Measurements from ENCODE around the gene YAP1. TPM values are rescaled to one million over a fixed set of nuclear protein-coding genes. Genes with fewer than 3 reads are reported as not detected.

YAP1 gene
- total and polyA plus RNA-seq, 2 experiments from 2014 or later, result 20.6 to 111 TPM

DNA sequence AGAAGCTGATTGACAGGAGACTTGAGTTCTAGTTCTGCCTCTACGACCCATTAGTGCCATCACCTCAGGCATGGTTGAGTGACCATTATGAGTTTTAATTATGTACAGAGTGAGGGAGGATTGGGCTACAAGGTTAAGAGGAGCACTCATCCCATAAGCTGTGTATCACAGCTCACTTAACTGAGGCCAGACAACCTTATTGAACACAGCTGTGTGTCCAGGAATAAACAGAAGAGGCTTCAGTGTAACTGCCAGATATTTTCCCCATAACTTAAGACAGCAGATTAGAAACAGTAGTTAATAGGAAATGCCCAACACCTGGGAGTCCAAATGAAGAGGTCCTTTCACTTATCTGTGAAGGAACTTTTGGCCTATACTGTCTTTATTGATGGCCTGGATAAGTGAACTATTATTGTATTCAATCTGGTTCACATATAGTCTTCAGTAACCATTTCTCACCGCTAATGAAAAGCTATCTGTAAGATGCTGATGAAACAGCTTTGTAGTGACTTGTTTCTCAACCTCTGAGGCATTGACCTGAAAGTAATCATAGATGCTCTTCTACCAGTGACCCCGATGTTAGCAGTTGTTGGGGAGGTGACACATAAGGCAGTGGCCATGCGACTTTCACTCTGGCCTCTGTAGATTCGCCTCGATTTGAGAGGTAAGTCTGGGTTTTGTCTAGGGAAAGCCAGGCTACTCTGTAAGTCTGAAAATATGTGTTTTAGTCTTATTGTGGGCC, 41.7 kb downstream of the YAP1 start:
- Histone ChIP-seq H3K27me3 (no peaks in the 10 kb centered on the region), H3K27ac (no peak overlapping the region), H3K4me2 (no peak overlapping the region), H2AFZ (no peak overlapping the region), H3K9me3 (ENCODE audit: low read depth) (no peaks in the 10 kb centered on the region), H3K36me3 (replicated peaks; ENCODE audit: insufficient read depth, low read depth) (no peaks in the 10 kb centered on the region), H4K20me1 (ENCODE audit: insufficient read depth, poor library complexity, severe bottlenecking) (peaks cover 47% of the 10 kb centered on the region), H3K4me3 (no peak overlapping the region), H3K79me2 (peaks cover 100% of the 10 kb centered on the region), H3K9me2 (replicated peaks; ENCODE audit: insufficient read depth) (no peaks in the 10 kb centered on the region), H3K4me1 (ENCODE audit: insufficient read depth) (peaks cover 47% of the 10 kb centered on the region)
- no peak for TF ChIP-seq EZH2phosphoT487 (IDR thresholded peaks at IDR 0.05; ENCODE audit: low read depth, severe bottlenecking, unreplicated experiment)
- TF ChIP-seq, protein P1, sequence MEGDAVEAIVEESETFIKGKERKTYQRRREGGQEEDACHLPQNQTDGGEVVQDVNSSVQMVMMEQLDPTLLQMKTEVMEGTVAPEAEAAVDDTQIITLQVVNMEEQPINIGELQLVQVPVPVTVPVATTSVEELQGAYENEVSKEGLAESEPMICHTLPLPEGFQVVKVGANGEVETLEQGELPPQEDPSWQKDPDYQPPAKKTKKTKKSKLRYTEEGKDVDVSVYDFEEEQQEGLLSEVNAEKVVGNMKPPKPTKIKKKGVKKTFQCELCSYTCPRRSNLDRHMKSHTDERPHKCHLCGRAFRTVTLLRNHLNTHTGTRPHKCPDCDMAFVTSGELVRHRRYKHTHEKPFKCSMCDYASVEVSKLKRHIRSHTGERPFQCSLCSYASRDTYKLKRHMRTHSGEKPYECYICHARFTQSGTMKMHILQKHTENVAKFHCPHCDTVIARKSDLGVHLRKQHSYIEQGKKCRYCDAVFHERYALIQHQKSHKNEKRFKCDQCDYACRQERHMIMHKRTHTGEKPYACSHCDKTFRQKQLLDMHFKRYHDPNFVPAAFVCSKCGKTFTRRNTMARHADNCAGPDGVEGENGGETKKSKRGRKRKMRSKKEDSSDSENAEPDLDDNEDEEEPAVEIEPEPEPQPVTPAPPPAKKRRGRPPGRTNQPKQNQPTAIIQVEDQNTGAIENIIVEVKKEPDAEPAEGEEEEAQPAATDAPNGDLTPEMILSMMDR (IDR thresholded peaks at IDR 0.05; ENCODE audit: poor library complexity), result no peak
- TF ChIP-seq EZH2 (IDR thresholded peaks at IDR 0.05; ENCODE audit: borderline replicate concordance), result no peak
- WGBS (ENCODE audit: low lambda C conversion rate, missing lambda C conversion rate), result 83% methylated on average over 6 of the region's 6 CpGs
- no peak for DNase-seq (ENCODE audit: low spot score)

DNA sequence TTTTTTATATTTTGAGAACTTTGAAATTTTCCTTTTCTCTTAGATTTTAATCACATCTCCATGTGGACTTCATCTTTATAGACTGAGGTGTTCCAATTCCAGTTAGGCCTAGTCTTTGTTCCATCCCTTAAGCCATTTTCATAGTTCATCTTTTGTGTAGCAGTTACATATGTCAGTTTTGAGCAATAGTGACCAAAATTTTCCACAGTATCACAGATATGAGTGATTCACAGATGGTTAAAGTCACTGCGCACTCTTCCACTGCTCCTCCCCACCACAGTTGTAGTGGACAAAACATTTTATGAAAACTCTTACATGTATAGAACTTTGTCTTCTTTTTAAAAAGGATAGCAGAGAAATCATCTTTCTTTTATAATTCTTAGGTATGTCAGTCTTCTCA, 42.8 kb downstream of the YAP1 start:
- 98% methylated on average over 1 of the region's 1 CpG for WGBS (ENCODE audit: low lambda C conversion rate, missing lambda C conversion rate)

DNA sequence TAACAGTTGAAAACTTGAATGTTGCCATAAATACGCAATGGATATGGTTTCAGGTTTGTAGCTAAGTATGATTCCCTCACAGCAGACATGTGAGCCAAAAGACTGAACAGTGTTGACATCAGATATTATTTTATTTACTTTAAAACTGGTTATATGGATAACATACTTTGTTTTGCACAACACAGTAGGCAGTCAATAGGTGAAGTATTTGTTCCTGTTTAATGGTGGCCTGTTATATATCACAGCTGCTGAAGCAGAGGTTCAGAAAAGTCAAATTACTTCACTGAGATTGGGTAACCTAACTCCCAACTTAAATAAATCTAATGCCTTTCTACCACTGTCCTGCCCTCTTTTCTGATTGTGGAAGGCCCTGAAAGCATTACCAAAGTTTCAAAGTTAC, 44.6 kb downstream of the YAP1 start:
- no peak overlapping the region for H3K4me3 ChIP-seq
- WGBS (ENCODE audit: low lambda C conversion rate, missing lambda C conversion rate), result 84% methylated on average over 1 of the region's 1 CpG
- peaks cover 50% of the 10 kb centered on the region for H3K4me1 ChIP-seq (ENCODE audit: insufficient read depth)
- peak overlapping the region; percentile 3 for H3K4me2 ChIP-seq
- peaks cover 46% of the 10 kb centered on the region for H4K20me1 ChIP-seq (ENCODE audit: insufficient read depth, poor library complexity, severe bottlenecking)
- H3K9me2 ChIP-seq (replicated peaks; ENCODE audit: insufficient read depth), result no peaks in the 10 kb centered on the region
- H3K79me2 ChIP-seq, result peaks cover 99% of the 10 kb centered on the region
- no peak overlapping the region for H2AFZ ChIP-seq
- TF ChIP-seq EZH2 (IDR thresholded peaks at IDR 0.05; ENCODE audit: borderline replicate concordance) (no peak), EZH2phosphoT487 (IDR thresholded peaks at IDR 0.05; ENCODE audit: low read depth, severe bottlenecking, unreplicated experiment) (no peak)
- TF ChIP-seq, protein P1 (IDR thresholded peaks at IDR 0.05; ENCODE audit: poor library complexity), result no peak
- H3K36me3 ChIP-seq (replicated peaks; ENCODE audit: insufficient read depth, low read depth), result no peaks in the 10 kb centered on the region
- no peaks in the 10 kb centered on the region for H3K9me3 ChIP-seq (ENCODE audit: low read depth)
- peak overlapping the region; percentile 39 for H3K27ac ChIP-seq
- DNase-seq (ENCODE audit: low spot score), result no peak
- no peaks in the 10 kb centered on the region for H3K27me3 ChIP-seq

More for the DNA sequence above, 42.8 kb downstream of the YAP1 start:
- H3K79me2 ChIP-seq, result peaks cover 99% of the 10 kb centered on the region
- TF ChIP-seq, protein P1 (IDR thresholded peaks at IDR 0.05; ENCODE audit: poor library complexity), result no peak
- no peak for TF ChIP-seq EZH2 (IDR thresholded peaks at IDR 0.05; ENCODE audit: borderline replicate concordance)
- no peak for TF ChIP-seq EZH2phosphoT487 (IDR thresholded peaks at IDR 0.05; ENCODE audit: low read depth, severe bottlenecking, unreplicated experiment)
- peaks cover 37% of the 10 kb centered on the region for H4K20me1 ChIP-seq (ENCODE audit: insufficient read depth, poor library complexity, severe bottlenecking)
- no peak overlapping the region for H2AFZ ChIP-seq
- H3K4me2 ChIP-seq, result no peak overlapping the region
- no peaks in the 10 kb centered on the region for H3K9me3 ChIP-seq (ENCODE audit: low read depth)
- H3K4me3 ChIP-seq, result no peak overlapping the region
- no peaks in the 10 kb centered on the region for H3K27me3 ChIP-seq
- H3K4me1 ChIP-seq (ENCODE audit: insufficient read depth), result peaks cover 48% of the 10 kb centered on the region
- no peaks in the 10 kb centered on the region for H3K9me2 ChIP-seq (replicated peaks; ENCODE audit: insufficient read depth)
- DNase-seq (ENCODE audit: low spot score), result no peak
- H3K36me3 ChIP-seq (replicated peaks; ENCODE audit: insufficient read depth, low read depth), result no peaks in the 10 kb centered on the region
- H3K27ac ChIP-seq, result no peak overlapping the region
